NCI-H82 treated with DMSO at 0.1 percent for 48 hours (cell line): Measurements from ENCODE around the gene CPNE9.
"Not testable (repeated sequence)": the region's sequence is repeated elsewhere in the genome, so short reads cannot be mapped to it uniquely, and the experiment has no call there.

ENCODE experiments used
- DNase-seq: peaks from one replicate; lab custom pipeline; 2025; ENCODE audit not compliant: unreplicated experiment; lab: John Stamatoyannopoulos, UW

Gene CPNE9

GRCh38 chr3:9745521-9745920 is 41.9 kb downstream of the CPNE9 start:
- no peak for DNase-seq

DNA sequence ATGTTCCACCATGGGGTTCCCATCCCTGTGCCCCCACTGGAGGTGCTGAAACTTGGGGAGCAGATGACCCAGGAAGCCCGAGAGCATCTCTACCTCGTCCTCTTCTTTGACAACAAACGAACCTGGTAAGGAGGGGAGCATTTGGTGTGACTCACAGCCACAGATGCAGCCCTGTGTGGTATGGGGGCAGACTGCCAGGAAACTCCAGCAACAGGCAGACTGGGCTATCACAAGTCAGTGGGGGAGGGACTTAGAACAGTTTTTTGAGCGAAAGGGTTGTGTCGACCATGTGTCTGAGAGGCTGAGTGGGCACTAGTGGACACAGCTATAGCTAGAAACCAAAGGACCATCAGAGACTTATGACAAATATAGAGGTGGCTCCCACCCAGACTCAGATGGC is 42.7 kb downstream of the CPNE9 start:
- no peak for DNase-seq

DNA sequence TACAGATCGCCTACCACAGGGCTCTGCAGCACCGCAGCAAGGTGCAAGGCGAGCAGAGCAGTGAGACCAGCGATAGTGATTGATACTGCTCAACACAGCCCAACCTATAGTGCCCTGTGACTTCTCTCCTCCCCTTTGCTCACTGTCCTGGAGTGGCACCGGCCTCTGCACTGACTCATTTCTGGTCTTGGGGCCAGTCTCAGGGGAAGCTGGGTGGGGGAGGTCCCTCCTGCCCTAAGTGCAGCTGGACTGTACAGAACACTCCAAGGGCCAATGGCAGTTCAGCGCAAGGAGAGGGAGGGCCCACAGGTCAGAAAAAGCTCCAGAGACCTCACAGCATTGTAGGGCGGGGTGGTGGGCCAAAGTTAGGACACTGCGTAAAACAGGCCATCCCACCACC is 43.6 kb downstream of the CPNE9 start:
- no peak for DNase-seq

DNA sequence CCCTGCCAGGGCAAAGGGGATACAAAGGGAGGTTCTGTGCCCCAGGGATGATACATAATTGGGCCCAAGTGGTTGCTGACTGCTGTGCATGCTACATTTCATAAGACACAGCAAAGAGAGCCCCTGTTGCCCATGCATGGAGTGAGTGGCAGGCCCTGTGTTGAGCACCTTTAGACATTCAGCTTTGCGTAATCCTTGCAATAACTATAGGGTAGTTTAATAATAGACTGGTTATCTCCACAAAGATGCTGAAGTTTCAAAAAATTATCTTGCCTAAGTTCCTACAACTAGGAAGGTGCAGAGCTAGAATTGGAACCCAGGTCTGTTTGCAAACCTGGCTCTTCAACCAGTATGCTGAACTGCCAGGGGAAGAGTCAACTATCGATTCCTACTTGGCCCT is 44.4 kb downstream of the CPNE9 start:
- DNase-seq = no peak

DNA sequence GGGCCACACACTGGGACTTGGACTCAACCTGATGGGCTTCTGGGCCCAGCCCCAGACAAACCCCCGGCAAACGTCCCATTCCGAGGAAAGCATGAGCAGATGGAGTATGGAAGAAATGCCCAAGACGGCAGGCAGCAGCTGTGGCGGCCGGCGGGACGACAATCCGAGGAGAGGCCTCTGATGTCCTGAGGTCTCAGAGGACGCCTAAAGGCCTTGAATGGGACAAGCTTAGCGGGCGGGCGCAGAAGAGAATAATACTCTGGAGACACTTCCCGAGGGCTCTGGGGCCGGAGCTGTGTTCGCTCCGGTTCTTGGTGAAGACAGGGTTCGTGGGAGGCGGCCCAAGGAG is 45.6 kb downstream of the CPNE9 start:
- DNase-seq = no peak

GRCh38 chr3:9749645-9750555 is 46.3 kb downstream of the CPNE9 start, which contains the start of gene OGG1:
TSS of gene OGG1 (plus strand) at chr3:9749952. CDS start at chr3:9750287, 335 bp downstream.
- DNase-seq = peak; percentile 95

DNA sequence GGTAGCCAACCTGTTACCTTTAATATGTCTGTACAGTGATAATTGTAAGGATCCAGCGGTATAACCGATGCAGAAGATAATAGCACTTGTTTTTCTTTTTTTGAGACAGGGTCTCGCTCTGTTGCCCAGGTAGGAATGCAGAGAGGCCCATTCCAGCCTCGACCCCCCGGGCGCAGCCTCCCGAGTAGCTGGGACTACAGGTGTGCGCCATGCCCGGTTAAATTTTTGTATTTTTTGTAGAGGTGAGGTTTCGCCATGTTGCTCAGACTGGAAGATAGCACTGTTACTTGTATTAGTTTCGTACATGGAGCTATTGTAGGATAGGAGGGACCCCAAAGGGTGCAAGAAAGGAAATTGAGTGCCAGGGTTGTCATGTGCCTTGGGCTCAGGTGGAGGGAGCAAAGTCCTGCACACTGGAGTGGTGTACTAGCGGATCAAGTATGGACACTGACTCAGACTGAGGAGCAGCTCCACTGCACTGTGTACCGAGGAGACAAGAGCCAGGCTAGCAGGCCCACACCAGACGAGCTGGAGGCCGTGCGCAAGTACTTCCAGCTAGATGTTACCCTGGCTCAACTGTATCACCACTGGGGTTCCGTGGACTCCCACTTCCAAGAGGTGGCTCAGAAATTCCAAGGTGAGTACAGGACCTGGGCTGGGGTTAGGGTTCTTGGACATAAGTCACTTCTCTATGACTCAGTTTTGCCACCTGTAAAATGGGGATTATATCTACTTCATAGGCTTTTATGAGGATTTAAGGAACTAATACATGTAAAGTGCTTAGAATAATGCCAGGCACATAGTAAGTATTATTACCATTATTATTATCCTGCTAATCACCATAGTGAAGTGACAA is 47.2 kb downstream of the CPNE9 start:
- no peak for DNase-seq

DNA sequence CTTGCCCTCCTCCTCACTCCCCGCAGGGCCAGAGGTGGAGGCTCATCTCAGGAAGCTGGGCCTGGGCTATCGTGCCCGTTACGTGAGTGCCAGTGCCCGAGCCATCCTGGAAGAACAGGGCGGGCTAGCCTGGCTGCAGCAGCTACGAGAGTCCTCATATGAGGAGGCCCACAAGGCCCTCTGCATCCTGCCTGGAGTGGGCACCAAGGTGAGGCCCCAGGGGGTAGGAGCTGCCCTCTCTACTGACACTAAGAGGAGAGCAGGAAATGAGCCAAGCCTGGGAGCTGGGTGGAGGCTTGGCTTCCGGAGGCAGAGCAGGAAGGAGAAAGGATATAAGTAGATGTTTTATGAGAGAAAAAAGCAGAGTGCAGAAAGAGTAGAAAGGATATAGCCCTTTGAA is 51.0 kb downstream of the CPNE9 start:
- DNase-seq = no peak

DNA sequence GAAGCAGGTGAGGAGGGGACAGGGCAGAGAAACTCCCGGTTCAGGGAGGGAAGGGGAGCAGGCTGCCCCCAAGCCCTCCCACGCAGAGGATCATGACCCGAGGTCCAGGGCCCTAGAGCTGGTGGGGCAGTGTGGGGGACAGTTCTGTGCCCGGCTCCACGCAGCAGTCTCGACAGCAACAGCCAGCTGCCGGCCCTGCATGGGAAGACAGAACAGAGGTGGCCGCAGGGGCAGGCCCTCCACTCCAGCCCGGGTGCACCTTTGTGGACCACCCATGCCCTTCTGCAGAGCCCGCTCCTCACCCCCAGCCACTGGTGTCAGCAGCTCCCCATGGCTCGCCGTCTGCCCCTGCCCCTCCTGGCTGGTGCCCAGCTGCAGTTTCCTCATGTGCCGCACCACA is 53.8 kb downstream of the CPNE9 start:
- no peak for DNase-seq

- no peak for DNase-seq
Measured at GRCh38 chr3:9760779-9761505, 57.3 kb downstream of the CPNE9 start.

DNA sequence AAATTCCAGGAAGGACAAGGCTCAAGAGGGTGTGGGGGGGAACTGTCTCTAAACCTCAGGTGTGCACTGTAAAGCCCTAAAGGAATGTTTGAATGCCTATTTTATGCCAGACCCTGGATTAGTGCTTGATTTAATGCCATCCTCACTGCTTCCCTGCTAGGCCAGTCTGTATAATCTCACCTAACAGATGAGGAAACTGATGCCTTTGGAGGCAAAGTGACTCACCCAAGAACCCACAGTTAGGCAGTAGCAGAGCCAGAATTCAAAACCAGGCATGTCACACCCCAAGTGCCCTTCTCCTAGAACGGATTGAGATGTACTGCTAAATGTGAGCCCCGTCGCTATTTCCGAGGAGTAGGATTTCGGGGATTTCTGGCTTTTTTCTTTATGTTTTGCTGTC is 58.3 kb downstream of the CPNE9 start:
- DNase-seq = no peak

- DNase-seq = no peak
Measured at GRCh38 chr3:9762871-9763270, 59.2 kb downstream of the CPNE9 start.

GRCh38 chr3:9765865-9766264 is 62.2 kb downstream of the CPNE9 start:
- no peak for DNase-seq

- no peak for DNase-seq
Measured at GRCh38 chr3:9767418-9767817, 63.8 kb downstream of the CPNE9 start.

DNA sequence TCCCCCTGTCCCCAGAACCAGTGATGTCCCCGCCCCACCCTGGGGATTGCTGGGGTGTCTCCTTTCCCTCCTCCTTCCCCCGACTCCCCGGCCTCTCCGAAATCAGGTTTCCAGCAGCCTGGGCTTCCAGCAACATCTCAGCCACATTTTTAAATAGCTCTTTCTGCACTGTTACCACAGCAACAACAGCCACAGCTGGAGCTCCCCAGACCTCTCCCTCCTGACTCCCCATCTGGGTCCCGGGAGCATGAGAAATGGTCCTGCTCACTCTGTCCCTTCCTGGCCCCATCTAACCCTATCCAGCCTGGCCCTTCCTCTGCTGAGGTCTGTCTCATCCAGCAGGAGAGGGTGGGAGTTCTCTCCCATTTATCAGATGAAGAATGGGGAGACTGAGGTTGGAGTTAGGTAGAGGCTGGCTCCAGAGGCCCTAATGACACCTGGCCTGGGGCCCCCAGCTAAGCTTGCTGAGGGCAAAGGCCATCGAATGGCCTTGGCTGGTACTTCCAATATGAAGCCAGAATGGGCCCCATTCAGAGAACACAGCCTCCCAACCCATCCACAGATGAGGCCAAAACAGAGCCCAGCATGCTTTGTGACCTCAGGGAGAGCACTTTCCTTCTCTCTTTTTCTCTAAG is 64.6 kb downstream of the CPNE9 start:
- DNase-seq = no peak

DNA sequence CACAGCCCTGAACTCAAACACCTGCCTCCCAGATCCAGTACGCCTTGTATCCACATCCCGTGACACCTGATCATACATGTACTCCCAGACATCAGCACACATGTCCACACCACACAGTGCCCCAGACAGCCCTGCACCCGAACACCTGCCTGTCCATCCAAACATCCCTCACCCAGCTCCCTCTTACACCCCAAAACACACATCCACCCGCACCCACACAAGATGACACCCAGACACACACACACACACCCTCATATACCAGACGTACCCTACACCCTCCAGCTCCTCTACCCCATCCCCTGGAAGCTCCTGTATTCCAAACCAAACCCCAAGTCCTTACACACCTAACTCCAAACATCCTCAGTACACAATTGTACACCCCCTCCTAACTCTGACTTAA is 65.4 kb downstream of the CPNE9 start:
- no peak for DNase-seq

DNA sequence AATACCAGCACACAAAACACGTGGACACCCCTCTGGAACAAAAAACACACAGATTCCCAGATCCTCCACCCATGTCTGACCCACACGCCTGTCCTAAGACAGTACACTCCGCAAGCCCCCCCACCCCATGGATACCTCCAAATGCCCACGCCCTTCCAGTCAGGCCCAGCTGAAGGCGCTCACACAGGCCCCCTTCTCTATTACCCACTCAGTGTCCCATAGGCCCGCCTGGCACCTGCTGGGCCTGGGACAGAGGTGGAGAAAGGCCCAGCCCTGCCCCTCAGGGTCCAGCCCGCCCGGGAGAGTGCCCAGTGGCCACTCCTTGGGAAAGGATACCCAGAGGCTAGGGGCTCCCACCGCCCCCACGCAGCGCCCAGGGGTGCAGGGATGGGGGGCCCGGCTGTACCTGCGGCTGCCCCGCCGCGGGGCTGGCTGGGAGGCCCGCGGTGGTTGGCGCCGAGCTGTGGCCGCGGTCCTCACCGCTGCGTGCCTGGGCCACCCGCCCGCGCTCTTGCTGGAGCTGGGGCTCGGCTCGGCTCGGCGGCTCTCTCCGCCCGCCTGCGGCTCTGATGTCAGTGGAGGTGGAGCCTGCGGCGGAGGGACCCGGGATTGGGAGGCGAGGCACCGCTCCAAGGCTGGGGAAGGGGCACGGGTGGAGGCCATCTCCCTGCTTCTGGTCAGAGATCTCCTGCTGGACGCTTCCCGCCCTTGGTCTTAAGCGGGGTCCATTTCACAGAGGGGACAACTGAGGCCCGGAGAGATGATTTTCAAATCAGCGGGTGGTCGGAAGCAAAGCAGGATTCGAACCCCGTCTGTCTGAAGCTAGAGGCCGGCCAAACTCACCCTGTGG is 66.0 kb downstream of the CPNE9 start, which contains the start of gene CAMK1:
Gene CAMK1 (minus strand): TSS at position 522 of the 850 bp plus-strand sequence. CDS start 2,198 bp downstream, outside the sequence.
- DNase-seq = no peak

GRCh38 chr3:9770276-9770812 is 66.7 kb downstream of the CPNE9 start:
- DNase-seq = no peak

DNA sequence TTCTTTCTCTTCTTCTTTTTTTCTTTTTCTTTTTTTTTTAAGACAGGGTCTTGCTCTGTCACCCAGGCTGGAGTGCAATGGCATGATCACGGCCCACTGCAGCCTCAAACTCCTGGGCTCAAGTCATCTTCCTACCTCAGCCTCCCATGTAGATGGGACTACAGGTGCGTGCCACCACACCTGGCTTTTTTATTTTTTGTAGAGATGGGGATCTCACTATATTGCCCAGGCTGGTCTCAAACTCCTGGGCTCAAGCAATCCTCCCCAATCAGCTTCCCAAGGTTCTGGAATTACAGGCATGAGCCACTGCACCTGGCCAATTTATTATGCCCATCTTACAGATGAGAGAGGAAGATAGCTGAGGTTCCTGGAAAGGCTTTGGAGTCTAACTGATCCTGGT is 67.4 kb downstream of the CPNE9 start:
- DNase-seq = not testable (repeated sequence)
